Lower leg skin (tissue), 4 donors: ENCODE results near the gene SKOR1. TPM values are rescaled to one million over a fixed set of nuclear protein-coding genes. Genes with fewer than 3 reads are reported as not detected.

Experiments used
- DNase-seq, 2 donors: peaks; one replicate each; pipeline ENCODE4 v3.0.0-alpha.2; 2019; ENCODE audit warnings: low spot score in 2 of 2
- H3K4me3 ChIP-seq: fragments of 200-600 bp; sonication (generic); 2 replicates; pipeline ENCODE4 v1.5.1; 2017; ENCODE audit warnings: mild to moderate bottlenecking, low read depth; ENCODE audit not compliant: poor library complexity, severe bottlenecking
- POLR2A ChIP-seq, 2 donors: fragments of 450-650 bp; IDR thresholded peaks; one replicate each; pipeline ENCODE4 v1.6.1; 2016 to 2017; ENCODE audit warnings: antibody characterized with exemption in 2 of 2, mild to moderate bottlenecking in 1 of 2, moderate library complexity in 1 of 2
- WGBS, 2 donors: methylation state at CpG; one replicate each; pipeline ENCODE4 v1.1.5; 2018; 5-methylcytosine and 5-hydroxymethylcytosine counted together
- intact Hi-C: fragments of 100-400 bp; cut with DNase I; formaldehyde crosslinking; loops from one replicate; pipeline ENCODE4 v1.15.0; 2023; ENCODE audit warnings: low total_unique reads
- total RNA-seq, 4 donors: library from RNA; depleted of rRNA; stranded (reverse); fragments of >200 nt; gene quantifications; one replicate each; pipeline ENCODE4 v1.1.0, GENCODE V29; 2016
- TF ChIP-seq, protein P1 (sequence below), 3 donors: fragments of 450-650 bp; IDR thresholded peaks; one replicate each; pipeline ENCODE4 v1.5.1; 2016; ENCODE audit warnings: antibody characterized with exemption in 3 of 3, mild to moderate bottlenecking in 3 of 3, moderate library complexity in 2 of 3

SKOR1 gene
- total RNA-seq, 4 donors from 2014 or later, result 1.2 to 2.2 (median 1.5) TPM; not detected in 1

DNA sequence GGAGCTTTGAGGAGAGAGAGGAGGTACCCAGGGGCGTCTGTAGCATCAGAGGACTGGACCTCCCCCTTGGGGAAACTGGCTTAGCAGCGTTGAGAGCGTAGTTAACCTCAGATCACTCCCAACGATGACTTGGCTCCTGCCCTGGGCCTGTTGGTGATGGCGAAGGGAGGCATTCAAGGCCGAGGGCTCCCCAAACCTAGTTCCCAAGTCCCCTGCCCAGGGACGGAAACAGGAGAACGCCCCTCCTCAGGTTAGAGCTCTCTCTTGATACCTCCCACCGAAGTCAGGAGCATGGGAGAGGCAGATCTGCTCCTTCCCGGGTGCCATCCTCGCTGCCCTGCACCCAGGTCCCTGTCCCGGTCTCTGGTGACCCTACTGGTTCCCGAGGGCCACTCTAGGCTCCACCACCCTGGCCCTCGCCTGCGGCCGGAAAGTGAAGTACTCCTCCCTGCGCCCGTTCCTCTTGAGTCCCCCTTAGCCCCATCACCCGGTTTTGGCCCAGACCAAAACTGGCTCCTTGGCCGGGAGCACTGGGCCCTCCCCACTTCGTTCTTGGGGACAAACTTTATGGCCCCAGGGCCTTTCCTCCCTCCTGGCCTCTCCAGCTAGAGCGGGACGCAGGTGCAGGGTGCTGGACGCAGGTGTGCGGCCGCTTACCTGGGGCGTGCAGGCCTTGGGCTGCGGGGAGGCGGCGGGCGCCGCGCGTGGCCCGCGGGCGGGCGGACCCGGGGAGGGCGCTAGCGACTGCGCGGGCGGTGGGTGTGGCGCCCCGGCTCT is 2.6 kb upstream of the SKOR1 start:
- WGBS, 2 donors, result 3 to 6% methylated on average over 20 to 26 of the region's 46 CpGs
- no peak for DNase-seq
- H3K4me3 ChIP-seq, result no peak overlapping the region
- intact Hi-C loops, result loop anchor here (10.0 kb wide), 1 partner anchor 878 kb away; no protein-coding TSS in a partner anchor
- no peak for TF ChIP-seq POLR2A (IDR thresholded peaks at IDR 0.05)
- TF ChIP-seq, protein P1, sequence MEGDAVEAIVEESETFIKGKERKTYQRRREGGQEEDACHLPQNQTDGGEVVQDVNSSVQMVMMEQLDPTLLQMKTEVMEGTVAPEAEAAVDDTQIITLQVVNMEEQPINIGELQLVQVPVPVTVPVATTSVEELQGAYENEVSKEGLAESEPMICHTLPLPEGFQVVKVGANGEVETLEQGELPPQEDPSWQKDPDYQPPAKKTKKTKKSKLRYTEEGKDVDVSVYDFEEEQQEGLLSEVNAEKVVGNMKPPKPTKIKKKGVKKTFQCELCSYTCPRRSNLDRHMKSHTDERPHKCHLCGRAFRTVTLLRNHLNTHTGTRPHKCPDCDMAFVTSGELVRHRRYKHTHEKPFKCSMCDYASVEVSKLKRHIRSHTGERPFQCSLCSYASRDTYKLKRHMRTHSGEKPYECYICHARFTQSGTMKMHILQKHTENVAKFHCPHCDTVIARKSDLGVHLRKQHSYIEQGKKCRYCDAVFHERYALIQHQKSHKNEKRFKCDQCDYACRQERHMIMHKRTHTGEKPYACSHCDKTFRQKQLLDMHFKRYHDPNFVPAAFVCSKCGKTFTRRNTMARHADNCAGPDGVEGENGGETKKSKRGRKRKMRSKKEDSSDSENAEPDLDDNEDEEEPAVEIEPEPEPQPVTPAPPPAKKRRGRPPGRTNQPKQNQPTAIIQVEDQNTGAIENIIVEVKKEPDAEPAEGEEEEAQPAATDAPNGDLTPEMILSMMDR (IDR thresholded peaks at IDR 0.05), result no peak

GRCh38 chr15:67823314-67824196 is 1.8 kb upstream of the SKOR1 start:
- intact Hi-C loops, result loop anchor here (10.0 kb wide), 1 partner anchor 879 kb away; no protein-coding TSS in a partner anchor

DNA sequence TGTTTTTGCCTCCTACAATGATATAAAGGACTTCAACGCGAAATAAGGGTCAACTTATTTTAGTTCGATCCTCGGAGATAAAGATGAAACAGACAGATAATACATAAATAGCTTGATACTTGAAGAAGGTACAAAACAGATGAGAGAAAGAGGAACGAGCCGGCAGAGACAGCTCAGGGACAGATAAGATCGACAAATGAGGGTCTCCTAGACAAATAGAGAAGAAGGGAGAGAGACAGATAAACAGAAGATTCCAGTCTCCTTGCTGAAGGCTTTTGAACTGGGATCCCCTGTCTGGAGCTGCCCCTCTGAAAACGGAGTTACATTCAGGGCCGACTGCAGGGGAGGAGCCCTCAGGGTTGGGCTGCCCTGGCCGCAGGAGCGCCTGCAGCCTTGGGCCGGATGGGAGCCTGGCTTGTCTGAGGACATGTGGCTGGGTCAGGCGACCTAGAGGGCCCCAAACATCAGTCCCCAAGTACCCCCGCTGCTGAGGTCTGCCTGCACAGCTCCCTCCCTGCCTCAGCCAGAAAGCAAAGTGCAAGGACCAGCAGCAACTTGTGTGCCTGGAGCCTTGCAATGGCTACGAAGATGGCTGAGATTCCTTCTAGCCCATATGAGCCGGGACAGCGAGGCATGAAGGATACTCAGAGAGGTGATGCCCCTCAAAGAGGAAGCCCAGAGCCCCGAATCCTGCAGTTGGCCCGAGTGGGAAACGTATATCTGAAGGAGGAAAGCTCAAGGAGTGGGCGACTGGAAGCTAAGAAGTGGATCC is 926 bp upstream of the SKOR1 start:
- H3K4me3 ChIP-seq, result no peak overlapping the region
- DNase-seq, result no peak
- WGBS, 2 donors, result 7 to 9% methylated on average over 19 to 21 of the region's 21 CpGs
- TF ChIP-seq POLR2A (IDR thresholded peaks at IDR 0.05), result no peak
- intact Hi-C loops, result loop anchor here (10.0 kb wide), 1 partner anchor 880 kb away; no protein-coding TSS in a partner anchor

More at GRCh38 chr15:67823314-67824196, 1.8 kb upstream of the SKOR1 start:
- no peak overlapping the region for H3K4me3 ChIP-seq
- DNase-seq, result no peak
- WGBS, 2 donors, result 4% methylated on average over 47 to 62 of the region's 94 CpGs
- TF ChIP-seq, protein P1 (IDR thresholded peaks at IDR 0.05), result no peak
- no peak for TF ChIP-seq POLR2A (IDR thresholded peaks at IDR 0.05)

DNA sequence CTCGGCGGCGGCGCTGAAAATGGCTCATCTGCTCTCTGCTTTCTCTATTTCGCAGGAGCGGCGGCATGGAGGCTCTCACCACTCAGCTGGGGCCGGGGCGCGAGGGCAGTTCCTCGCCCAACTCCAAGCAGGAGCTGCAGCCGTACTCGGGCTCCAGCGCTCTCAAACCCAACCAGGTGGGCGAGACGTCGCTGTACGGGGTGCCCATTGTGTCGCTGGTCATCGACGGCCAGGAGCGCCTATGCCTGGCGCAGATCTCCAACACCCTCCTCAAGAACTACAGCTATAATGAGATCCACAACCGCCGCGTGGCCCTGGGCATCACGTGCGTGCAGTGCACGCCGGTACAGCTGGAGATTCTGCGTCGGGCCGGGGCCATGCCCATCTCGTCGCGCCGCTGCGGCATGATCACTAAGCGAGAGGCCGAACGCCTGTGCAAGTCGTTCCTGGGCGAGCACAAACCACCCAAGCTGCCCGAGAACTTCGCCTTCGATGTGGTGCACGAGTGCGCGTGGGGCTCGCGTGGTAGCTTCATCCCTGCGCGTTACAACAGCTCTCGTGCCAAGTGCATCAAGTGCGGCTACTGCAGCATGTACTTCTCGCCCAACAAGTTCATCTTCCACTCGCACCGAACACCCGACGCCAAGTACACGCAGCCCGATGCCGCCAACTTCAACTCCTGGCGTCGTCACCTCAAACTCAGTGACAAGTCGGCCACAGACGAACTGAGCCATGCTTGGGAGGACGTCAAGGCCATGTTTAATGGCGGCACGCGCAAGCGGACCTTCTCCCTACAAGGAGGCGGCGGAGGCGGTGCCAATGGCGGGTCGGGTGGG is 790 bp downstream of the SKOR1 start:
- intact Hi-C loops, result loop anchor here (10.0 kb wide), 1 partner anchor 881 kb away; no protein-coding TSS in a partner anchor
- 5 to 6% methylated on average over 25 to 42 of the region's 77 CpGs for WGBS, 2 donors
- no peak for TF ChIP-seq POLR2A (IDR thresholded peaks at IDR 0.05)
- TF ChIP-seq, protein P1 (IDR thresholded peaks at IDR 0.05), result no peak
- H3K4me3 ChIP-seq, result no peak overlapping the region
- no peak for DNase-seq

- no peak overlapping the region for H3K4me3 ChIP-seq
- DNase-seq, result no peak
- 4 to 7% methylated on average over 32 to 36 of the region's 88 CpGs for WGBS, 2 donors
- TF ChIP-seq, protein P1 (IDR thresholded peaks at IDR 0.05), result no peak
- TF ChIP-seq POLR2A (IDR thresholded peaks at IDR 0.05), result no peak
- intact Hi-C loops, result loop anchor here (10.0 kb wide), 1 partner anchor 882 kb away; no protein-coding TSS in a partner anchor
Measured at GRCh38 chr15:67826717-67827561, 1.6 kb downstream of the SKOR1 start.
